Choroid plexus epithelial cell (primary cell): ENCODE data around the gene SBF1.
"Not testable (repeated sequence)": the region's sequence is repeated elsewhere in the genome, so short reads cannot be mapped to it uniquely, and the experiment has no call there.

Source experiments
- DNase-seq: peaks from one replicate; pipeline ENCODE4 v3.0.0-alpha.2; 2010; ENCODE audit warnings: low read depth
- H3K4me3 ChIP-seq: 2 replicates; pipeline ENCODE4 v1.5.1; 2011; ENCODE audit warnings: low read depth, mild to moderate bottlenecking, control low read depth, low read length, moderate library complexity
- CTCF ChIP-seq: conservative IDR thresholded peaks from 2 replicates; pipeline ENCODE4 v1.5.1; 2011; ENCODE audit warnings: low read depth, mild to moderate bottlenecking, control low read depth, inconsistent platforms, low read length, moderate library complexity

SBF1 gene

GRCh38 chr22:50436015-50436830 is 38.6 kb downstream of the SBF1 start:
- TF ChIP-seq CTCF = no peak
- no peak overlapping the region for H3K4me3 ChIP-seq
- no peak for DNase-seq

DNA sequence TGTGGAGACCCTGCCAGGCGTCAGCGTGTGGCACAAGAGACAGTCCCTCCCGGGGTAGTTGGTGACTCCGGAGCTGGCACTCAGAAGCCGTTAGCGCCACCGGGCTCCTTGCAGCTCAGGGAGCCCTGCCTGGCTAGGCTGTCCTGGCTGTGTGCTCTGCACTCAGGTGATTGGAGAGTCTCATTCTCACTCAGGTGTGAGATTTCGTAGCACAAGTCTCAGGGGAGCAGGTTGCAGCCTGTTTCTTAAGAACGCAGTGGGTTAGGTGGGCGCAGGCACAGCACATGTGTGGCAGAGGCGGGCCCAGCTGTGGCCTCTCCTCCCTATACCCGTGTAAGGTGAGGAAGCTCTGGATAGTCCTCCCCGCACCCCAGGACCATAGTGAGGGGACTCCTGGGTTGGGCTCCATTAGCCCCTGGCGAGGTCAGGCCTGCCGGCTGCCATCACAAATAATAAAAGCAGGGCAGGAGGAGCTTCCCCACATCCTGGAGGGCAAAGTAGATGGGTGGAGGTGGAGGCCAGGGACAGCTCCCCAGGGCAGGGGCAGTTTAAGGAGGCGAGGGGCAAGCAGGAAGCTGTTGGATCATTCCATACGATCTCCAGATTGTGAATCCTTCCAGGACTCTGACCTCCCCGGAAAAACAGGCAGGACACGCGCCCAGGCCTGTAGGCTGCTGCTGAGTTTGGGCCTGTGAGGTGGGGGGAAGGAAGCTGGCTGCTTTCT is 39.4 kb downstream of the SBF1 start:
- TF ChIP-seq CTCF = no peak
- DNase-seq = no peak
- no peak overlapping the region for H3K4me3 ChIP-seq

DNA sequence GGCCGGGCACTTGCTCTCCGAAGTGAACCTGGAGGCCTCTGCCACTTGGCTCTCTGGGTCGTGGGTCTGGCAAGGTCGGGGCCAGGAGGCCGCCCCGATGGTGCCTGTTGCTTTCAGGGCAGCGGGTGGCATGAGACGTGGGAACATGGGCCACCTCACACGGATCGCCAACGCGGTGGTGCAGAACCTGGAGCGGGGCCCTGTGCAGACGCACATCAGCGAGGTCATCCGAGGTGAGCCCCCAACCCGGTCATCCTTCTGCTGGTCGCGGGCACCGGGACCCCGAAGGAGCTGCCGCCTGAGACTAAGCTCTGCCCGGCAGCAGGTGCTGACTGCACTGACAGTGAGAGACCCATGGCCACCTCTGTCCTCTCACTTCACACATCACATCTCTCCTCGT is 40.0 kb downstream of the SBF1 start:
- TF ChIP-seq CTCF = no peak
- no peak overlapping the region for H3K4me3 ChIP-seq
- DNase-seq = no peak

GRCh38 chr22:50432877-50433510 is 41.8 kb downstream of the SBF1 start:
- DNase-seq, H3K4me3 ChIP-seq: not testable (repeated sequence)

DNA sequence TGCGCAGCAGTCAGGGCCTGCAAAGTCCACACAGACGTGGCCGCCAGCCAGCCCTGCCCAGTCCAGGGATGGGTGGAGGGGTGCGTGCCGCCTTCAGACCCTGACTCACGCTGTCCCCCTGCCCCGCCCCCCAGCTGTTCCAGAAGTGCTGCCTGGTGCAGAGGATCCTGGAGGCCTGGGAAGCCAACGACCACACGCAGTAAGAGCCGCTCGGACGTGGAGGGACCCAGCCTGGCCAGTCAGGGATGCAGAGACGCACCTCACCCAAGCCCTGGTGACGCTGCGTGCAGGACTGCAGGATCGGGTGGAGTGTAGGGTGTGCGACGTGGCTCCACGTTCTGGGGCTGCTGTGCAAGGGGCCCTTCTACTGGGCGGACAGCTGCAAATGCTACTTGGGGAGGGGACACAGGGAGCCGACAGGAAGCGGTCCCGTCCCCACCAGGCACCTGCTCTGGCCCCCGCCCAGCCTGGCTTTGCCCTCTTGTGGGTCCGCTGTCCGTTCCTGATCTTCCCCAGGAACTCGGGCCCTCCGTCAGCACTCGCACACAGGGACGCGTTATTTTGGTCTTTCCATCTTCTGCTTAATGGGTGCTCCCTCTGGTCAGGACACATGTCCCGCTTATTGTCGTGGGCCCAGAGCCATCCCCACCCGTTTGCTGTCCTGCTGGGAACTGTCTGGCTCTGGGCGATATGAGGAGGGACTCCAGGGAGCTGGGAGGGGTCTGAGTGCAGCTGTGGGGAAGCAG is 42.5 kb downstream of the SBF1 start:
- TF ChIP-seq CTCF = no peak
- no peak overlapping the region for H3K4me3 ChIP-seq
- no peak for DNase-seq

DNA sequence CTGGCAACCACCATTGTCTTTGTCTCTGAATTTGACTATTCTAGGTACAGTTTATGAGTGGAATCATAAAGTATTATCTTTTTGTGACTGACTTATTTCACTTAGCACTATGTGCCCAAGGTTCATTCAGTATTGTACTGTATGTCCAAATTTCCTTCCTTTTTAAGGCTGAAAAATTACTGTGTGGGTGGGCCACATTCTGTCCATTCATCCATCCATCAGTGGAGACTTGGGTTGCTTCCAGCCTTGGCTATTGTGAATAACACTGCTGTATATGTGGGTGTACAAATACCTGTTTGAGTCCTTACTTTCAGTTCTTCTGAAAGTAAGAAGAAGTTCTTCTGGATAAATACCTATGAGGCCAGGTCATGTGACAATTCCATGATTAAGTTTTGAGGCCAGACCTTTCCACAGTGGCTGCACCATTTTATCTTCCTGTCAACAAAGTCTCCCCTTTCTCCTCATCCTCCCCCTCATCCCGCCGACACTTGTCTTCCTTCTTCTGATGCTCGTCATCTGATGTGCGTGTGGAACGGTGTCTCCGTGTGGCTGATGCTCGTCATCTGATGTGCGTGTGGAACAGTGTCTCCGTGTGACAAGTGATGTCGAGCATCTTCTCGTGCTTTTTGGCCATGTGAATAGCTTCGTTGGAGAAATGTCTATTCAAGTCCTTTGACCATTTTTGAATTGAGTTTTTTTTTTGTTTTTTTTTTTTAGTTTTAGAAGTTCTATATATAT is 49.5 kb downstream of the SBF1 start:
- DNase-seq = no peak
- no peak overlapping the region for H3K4me3 ChIP-seq
- TF ChIP-seq CTCF = no peak
